Uterus (tissue), 4 donors: Measurements from ENCODE around the gene ADORA2A. TPM values are rescaled to one million over a fixed set of nuclear protein-coding genes. Genes with fewer than 3 reads are reported as not detected.

ENCODE experiments used
- DNase-seq, 2 donors: peaks; one replicate each; pipeline ENCODE4 v3.0.0-alpha.2; 2019 to 2020
- H3K27ac ChIP-seq, 2 donors: fragments of 200-600 bp; sonication (generic); 1 replicate in 1 of 2; 2 replicates in 1 of 2; pipeline ENCODE4 v1.5.1; 2016 to 2018
- H3K27me3 ChIP-seq, 2 donors: fragments of 200-600 bp; sonication (generic); one replicate each; pipeline ENCODE4 v1.5.1; 2018 to 2019; ENCODE audit warnings: control low read depth in 1 of 2
- H3K36me3 ChIP-seq, 2 donors: fragments of 200-600 bp; sonication (generic); one replicate each; pipeline ENCODE4 v1.5.1; 2019; ENCODE audit warnings: control low read depth in 1 of 2
- H3K4me1 ChIP-seq, 2 donors: fragments of 200-600 bp; sonication (generic); one replicate each; pipeline ENCODE4 v1.5.1; 2018 to 2019; ENCODE audit warnings: control low read depth in 1 of 2
- H3K4me3 ChIP-seq, 2 donors: fragments of 200-600 bp; sonication (generic); 1 replicate in 1 of 2; 2 replicates in 1 of 2; pipeline ENCODE4 v1.5.1; 2018 to 2019; ENCODE audit warnings: mild to moderate bottlenecking in 1 of 2
- H3K9me3 ChIP-seq, 2 donors: fragments of 200-600 bp; sonication (generic); one replicate each; pipeline ENCODE4 v1.5.1; 2019; ENCODE audit warnings: control low read depth in 1 of 2
- CTCF ChIP-seq, 4 experiments: fragments of 200-600 bp in 2 of 4; fragments of 450-650 bp in 2 of 4; sonication (generic) in 2 of 4; IDR thresholded peaks; one replicate each; pipeline ENCODE4 v1.5.1; 2016 to 2019; ENCODE audit warnings: antibody characterized with exemption in 4 of 4, mild to moderate bottlenecking in 2 of 4, moderate library complexity in 1 of 4
- POLR2A ChIP-seq, 2 donors: fragments of 450-650 bp; IDR thresholded peaks; one replicate each; pipeline ENCODE4 v1.6.1; 2016; ENCODE audit warnings: antibody characterized with exemption in 2 of 2, mild to moderate bottlenecking in 1 of 2, moderate library complexity in 1 of 2
- intact Hi-C: fragments of 100-400 bp; cut with DNase I; formaldehyde crosslinking; loops from one replicate; pipeline ENCODE4 v1.15.1; 2023; ENCODE audit warnings: low total_unique reads
- total RNA-seq, 4 donors: library from RNA; depleted of rRNA in 3 of 4; stranded (reverse); fragments of >200 nt in 3 of 4; gene quantifications; one replicate each; pipeline versions ENCODE4 v1.1.0 to v1.2.4, GENCODE V29; 2014 to 2023
- donor health status: DM: yes; HTN: yes; CAD: no.

The ADORA2A gene
- total RNA-seq, 4 donors from 2014 or later, result 3.3 to 9.9 (median 8.9) TPM; not detected in 1

GRCh38 chr22:24440270-24440717 is 12.9 kb downstream of the ADORA2A start:
- no peaks in the 10 kb centered on the region for H3K36me3 ChIP-seq
- H3K4me1 ChIP-seq, result no peaks in the 10 kb centered on the region
- no peak for DNase-seq
- no peak overlapping the region for H3K4me3 ChIP-seq
- no peaks in the 10 kb centered on the region for H3K9me3 ChIP-seq
- TF ChIP-seq POLR2A (IDR thresholded peaks at IDR 0.05) (no peak), CTCF (IDR thresholded peaks at IDR 0.05) (no peak)
- no peaks in the 10 kb centered on the region for H3K27me3 ChIP-seq
- intact Hi-C loops, result no loop called here
- no peak overlapping the region for H3K27ac ChIP-seq

GRCh38 chr22:24440718-24441405 is 13.5 kb downstream of the ADORA2A start:
- no peaks in the 10 kb centered on the region for H3K27me3 ChIP-seq
- H3K9me3 ChIP-seq, result no peaks in the 10 kb centered on the region
- H3K36me3 ChIP-seq, result no peaks in the 10 kb centered on the region
- no peaks in the 10 kb centered on the region for H3K4me1 ChIP-seq
- TF ChIP-seq POLR2A (IDR thresholded peaks at IDR 0.05) (no peak), CTCF (IDR thresholded peaks at IDR 0.05) (no peak)
- no peak overlapping the region for H3K4me3 ChIP-seq
- DNase-seq, result peak in 1 of 2 donors; percentile 34
- H3K27ac ChIP-seq, result no peak overlapping the region
- intact Hi-C loops, result no loop called here

GRCh38 chr22:24441406-24442351 is 14.3 kb downstream of the ADORA2A start:
- intact Hi-C loops, result no loop called here
- DNase-seq, result no peak
- Histone ChIP-seq H3K4me3 (no peak overlapping the region), H3K27ac (no peak overlapping the region), H3K9me3 (no peaks in the 10 kb centered on the region), H3K27me3 (no peaks in the 10 kb centered on the region), H3K4me1 (no peaks in the 10 kb centered on the region), H3K36me3 (no peaks in the 10 kb centered on the region)
- TF ChIP-seq CTCF (IDR thresholded peaks at IDR 0.05), result no peak
- TF ChIP-seq POLR2A (IDR thresholded peaks at IDR 0.05), result no peak

- H3K9me3 ChIP-seq, result no peaks in the 10 kb centered on the region
- no peak overlapping the region for H3K4me3 ChIP-seq
- TF ChIP-seq POLR2A (IDR thresholded peaks at IDR 0.05) (no peak), CTCF (IDR thresholded peaks at IDR 0.05) (no peak)
- no peak for DNase-seq
- H3K27ac ChIP-seq, result no peak overlapping the region
- no peaks in the 10 kb centered on the region for H3K4me1 ChIP-seq
- no peaks in the 10 kb centered on the region for H3K36me3 ChIP-seq
- intact Hi-C loops, result no loop called here
- no peaks in the 10 kb centered on the region for H3K27me3 ChIP-seq
Measured at GRCh38 chr22:24442352-24442744, 14.9 kb downstream of the ADORA2A start.

GRCh38 chr22:24443668-24444067 is 16.3 kb downstream of the ADORA2A start:
- Histone ChIP-seq H3K4me1 (no peaks in the 10 kb centered on the region), H3K4me3 (no peak overlapping the region), H3K9me3 (no peaks in the 10 kb centered on the region), H3K27ac (no peak overlapping the region), H3K36me3 (no peaks in the 10 kb centered on the region), H3K27me3 (no peaks in the 10 kb centered on the region)
- intact Hi-C loops, result no loop called here
- TF ChIP-seq CTCF (IDR thresholded peaks at IDR 0.05) (no peak), POLR2A (IDR thresholded peaks at IDR 0.05) (no peak)
- DNase-seq, result no peak
